Lung (tissue), 12 donors: ENCODE measurements around the gene CCDC82. TPM values are rescaled to one million over a fixed set of nuclear protein-coding genes. Genes with fewer than 3 reads are reported as not detected.

Experiments
- ATAC-seq: fragments of 200-7000 bp; cut with Tn5 transposase; one replicate; pipeline ENCODE4 v1.9.1; 2020; ENCODE audit warnings: moderate number of reproducible peaks; ENCODE audit not compliant: insufficient read depth, low FRiP score
- DNase-seq, 3 donors: peaks; one replicate each; pipeline ENCODE4 v3.0.0-alpha.2; 2013 to 2017
- H3K27ac ChIP-seq, 2 donors: one replicate each; pipeline ENCODE4 v1.5.1; 2013; ENCODE audit warnings: mild to moderate bottlenecking in 2 of 2, moderate library complexity in 2 of 2, control low read depth in 1 of 2, inconsistent platforms in 1 of 2, low read depth in 1 of 2, low read length in 1 of 2
- H3K27me3 ChIP-seq, 3 donors: one replicate each; pipeline ENCODE4 v1.5.1; 2013; ENCODE audit warnings: low read length in 2 of 3; ENCODE audit not compliant: control insufficient read depth in 3 of 3, insufficient read depth in 3 of 3
- H3K36me3 ChIP-seq, 4 donors: one replicate each; pipeline ENCODE4 v1.5.1; 2013; ENCODE audit warnings: low read length in 4 of 4, mild to moderate bottlenecking in 1 of 4, moderate library complexity in 1 of 4; ENCODE audit not compliant: control insufficient read depth in 4 of 4, insufficient read depth in 4 of 4
- H3K4me1 ChIP-seq, 5 donors: one replicate each; pipeline ENCODE4 v1.5.1; 2013; ENCODE audit warnings: low read length in 5 of 5, mild to moderate bottlenecking in 2 of 5, moderate library complexity in 1 of 5; ENCODE audit not compliant: control insufficient read depth in 5 of 5, insufficient read depth in 5 of 5
- H3K4me3 ChIP-seq: one replicate; pipeline ENCODE4 v1.5.1; 2013; ENCODE audit warnings: mild to moderate bottlenecking, control low read depth, moderate library complexity
- H3K9ac ChIP-seq, 2 donors: one replicate each; pipeline ENCODE4 v1.5.1; 2013; ENCODE audit warnings: low read length in 2 of 2, control low read depth in 1 of 2; ENCODE audit not compliant: insufficient read depth in 1 of 2
- H3K9me3 ChIP-seq, 4 donors: one replicate each; pipeline ENCODE4 v1.5.1; 2013; ENCODE audit warnings: low read length in 3 of 4, mild to moderate bottlenecking in 1 of 4, moderate library complexity in 1 of 4; ENCODE audit not compliant: control insufficient read depth in 4 of 4, insufficient read depth in 3 of 4
- CTCF ChIP-seq: IDR thresholded peaks from 2 replicates; pipeline ENCODE4 v1.5.1; 2012; ENCODE audit warnings: mild to moderate bottlenecking; ENCODE audit errors: control extremely low read depth, extremely low read depth
- WGBS, 2 donors: extraction: QIAGEN DNeasy Blood & Tissue Kit; methylation state at CpG; one replicate each; pipeline ENCODE4 v1.1.7; 2013; 5-methylcytosine and 5-hydroxymethylcytosine counted together
- polyA plus RNA-seq, 2 donors: library from polyadenylated mRNA; stranded (reverse); fragments of 200-250 nt; gene quantifications; one replicate each; pipeline ENCODE4 v1.2.1, GENCODE V29; 2013
- total RNA-seq, 2 donors: library from RNA; depleted of rRNA in 1 of 2; stranded (reverse); fragments of >200 nt in 1 of 2; gene quantifications; one replicate each; pipeline ENCODE4 v1.2.1, GENCODE V29; 2014 to 2021
- donor health status: control.
- donor health status: control.
- donor health status: Bipolar disorder and iron deficiency.
- donor health status: healthy.
- donor health status: DM: yes; HTN: yes; CAD: no.

CCDC82 gene
- total and polyA plus RNA-seq, 4 donors: 16.4 to 46.9 (median 29.2) TPM

DNA sequence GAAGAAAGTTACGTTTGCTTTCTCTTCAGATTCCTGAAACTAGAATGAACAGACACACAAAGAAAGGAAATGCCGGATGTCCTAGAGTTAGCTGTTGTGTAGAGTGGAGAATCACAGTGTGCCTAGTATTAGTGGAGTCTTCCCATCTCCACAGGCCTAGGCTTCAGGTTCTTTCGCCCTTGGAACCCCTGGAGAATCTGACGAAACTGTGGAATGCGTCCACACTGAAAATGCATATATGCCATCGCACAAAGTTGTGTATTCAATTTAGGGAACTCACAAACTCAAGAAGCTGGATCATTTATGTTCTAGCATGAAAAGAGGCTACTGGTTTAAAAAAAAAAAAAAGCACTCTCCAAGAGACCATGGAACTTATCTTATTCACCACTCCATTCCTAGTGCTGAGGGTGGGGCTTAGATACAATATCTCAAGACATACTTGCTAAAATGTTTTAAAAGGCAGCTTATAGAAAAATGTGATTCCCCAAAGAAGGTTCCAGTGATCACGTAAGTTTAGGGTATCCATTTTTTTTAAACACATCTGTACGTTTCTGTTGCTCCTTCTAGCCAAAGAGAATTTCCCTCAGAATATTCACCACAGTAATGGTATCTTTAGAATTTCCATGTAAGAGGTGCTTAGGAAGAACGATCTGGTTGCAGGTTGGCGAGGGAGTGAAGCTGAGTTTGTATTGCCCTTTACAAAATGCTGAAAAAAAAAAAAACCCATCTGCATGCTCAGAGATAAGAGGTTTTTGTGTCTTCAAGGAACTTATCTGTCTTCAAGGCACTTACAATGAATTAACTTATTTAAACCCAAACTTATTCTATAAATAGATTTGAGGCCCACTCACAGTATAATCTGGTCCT, 66.7 kb downstream of the CCDC82 start:
- Histone ChIP-seq H3K36me3 (no peaks in the 10 kb centered on the region), H3K4me3 (no peak overlapping the region), H3K4me1 (peaks cover 5 to 24% (median 20%) of the 10 kb centered on the region in 5 donors), H3K9me3 (no peaks in the 10 kb centered on the region), H3K27ac (peak overlapping the region in 1 of 2 donors; percentile 75), H3K9ac (no peak overlapping the region), H3K27me3 (no peaks in the 10 kb centered on the region)
- ATAC-seq: no peak
- no peak for DNase-seq
- 91% methylated on average over 10 of the region's 10 CpGs for WGBS, 2 donors
- no peak for TF ChIP-seq CTCF

DNA sequence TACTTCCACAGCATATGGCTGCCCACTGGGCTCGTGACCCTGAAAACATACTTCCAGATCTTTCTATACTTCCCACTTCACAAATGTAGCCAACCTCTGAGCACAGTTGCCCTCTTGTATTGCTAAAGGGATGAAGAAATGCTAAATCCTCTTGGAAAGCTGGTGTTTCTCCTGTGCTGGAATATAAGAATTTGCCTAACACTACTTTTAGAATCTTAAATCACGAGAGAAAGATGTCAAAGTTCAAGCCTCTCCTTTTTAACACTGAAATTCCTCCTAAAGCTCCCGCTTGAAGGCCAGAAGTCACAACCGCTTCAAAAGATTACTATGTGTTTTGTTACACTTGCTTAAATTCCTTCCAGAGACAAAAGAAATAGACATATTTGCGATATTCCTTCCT, 68.6 kb downstream of the CCDC82 start:
- Histone ChIP-seq H3K4me1 (peaks cover 11 to 38% (median 25%) of the 10 kb centered on the region in 5 donors), H3K27ac (no peak overlapping the region), H3K27me3 (no peaks in the 10 kb centered on the region), H3K4me3 (no peak overlapping the region), H3K9ac (no peak overlapping the region), H3K36me3 (peaks cover 0 to 5% (median 0%) of the 10 kb centered on the region in 4 donors), H3K9me3 (no peaks in the 10 kb centered on the region)
- ATAC-seq (no peak), DNase-seq (no peak)
- no peak for TF ChIP-seq CTCF
- WGBS, 2 donors: 89 to 92% methylated on average over 5 of the region's 5 CpGs

DNA sequence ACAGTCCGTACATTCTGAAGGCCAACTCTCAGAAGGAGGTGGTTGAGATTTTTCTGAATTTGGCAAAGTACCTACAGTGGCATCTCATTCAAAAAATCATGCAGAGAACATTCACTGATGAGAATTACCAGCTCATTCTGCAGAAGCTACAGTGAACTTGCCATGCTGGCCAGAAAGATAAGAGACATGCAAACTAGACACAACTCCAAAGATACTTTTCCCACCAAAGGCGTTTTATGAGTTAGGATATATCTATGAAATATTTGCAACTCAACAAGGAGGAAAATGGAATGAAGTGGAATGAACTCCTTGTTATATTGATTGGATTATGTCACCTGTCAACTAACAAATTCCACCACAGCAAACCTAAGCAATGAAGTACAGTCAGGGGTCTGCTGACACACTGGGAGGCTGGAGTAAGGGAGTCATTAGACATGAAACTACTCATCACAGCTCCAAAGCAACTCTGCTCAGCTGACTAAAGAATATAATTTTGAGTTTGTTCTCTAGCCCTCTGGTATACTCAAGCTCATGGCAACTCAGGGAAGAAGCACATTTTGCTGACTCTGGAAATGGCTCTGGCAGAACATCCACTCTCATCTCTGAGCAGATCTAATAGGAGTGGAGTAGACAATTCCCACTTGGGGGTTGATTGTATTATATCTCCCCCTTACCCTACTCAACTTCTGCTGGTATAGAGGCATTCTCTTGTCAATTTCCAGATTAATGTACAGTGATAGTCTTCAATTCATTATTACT, 69.6 kb downstream of the CCDC82 start:
- Histone ChIP-seq H3K4me1 (peaks cover 11 to 38% (median 25%) of the 10 kb centered on the region in 5 donors), H3K36me3 (peaks cover 0 to 5% (median under 1%) of the 10 kb centered on the region in 4 donors), H3K9me3 (no peaks in the 10 kb centered on the region), H3K4me3 (no peak overlapping the region), H3K27ac (no peak overlapping the region), H3K9ac (no peak overlapping the region), H3K27me3 (no peaks in the 10 kb centered on the region)
- 82 to 91% methylated on average over 2 of the region's 2 CpGs for WGBS, 2 donors
- no peak for DNase-seq
- no peak for ATAC-seq
- TF ChIP-seq CTCF: no peak
